Activated CD8-positive, alpha-beta memory T cell treated with anti-CD3 and anti-CD28 coated beads, Interleukin-2, amount 10 ng/mL, durations not matched to agents 7 days and 5 days (primary cell): ENCODE data around the gene ATP5F1D. TPM values are rescaled to one million over a fixed set of nuclear protein-coding genes. Genes with fewer than 3 reads are reported as not detected.

Experiments used
- ATAC-seq: fragments of 150-1000 bp; cut with Tn5 transposase; one replicate; pipeline ENCODE4 v1.10.0; 2021; ENCODE audit warnings: moderate library complexity
- CTCF ChIA-PET: fragments of 350-600 bp; sonication (Branson Sonifier 250); formaldehyde crosslinking; loops from one replicate; lab custom pipeline; 2021; ENCODE audit warnings: antibody characterized with exemption; lab: Charles Lee
- DNase-seq: peaks from one replicate; pipeline ENCODE4 v3.0.0-alpha.2; 2020
- H3K27ac Mint-ChIP-seq: one replicate; pipeline ENCODE4 v1.8.0; 2021; ENCODE audit warnings: mild to moderate bottlenecking, mixed read lengths
- H3K27me3 Mint-ChIP-seq: one replicate; pipeline ENCODE4 v1.8.0; 2021; ENCODE audit warnings: mixed read lengths
- H3K36me3 Mint-ChIP-seq: one replicate; pipeline ENCODE4 v1.8.0; 2021; ENCODE audit warnings: mild to moderate bottlenecking, mixed read lengths
- H3K4me1 Mint-ChIP-seq: one replicate; pipeline ENCODE4 v1.8.0; 2021; ENCODE audit warnings: mixed read lengths
- H3K4me3 Mint-ChIP-seq: one replicate; pipeline ENCODE4 v1.8.0; 2021; ENCODE audit warnings: mild to moderate bottlenecking, moderate library complexity, mixed read lengths
- H3K9me3 Mint-ChIP-seq: one replicate; pipeline ENCODE4 v1.8.0; 2022; ENCODE audit warnings: low read depth, mixed read lengths
- total RNA-seq, 2 experiments: library from RNA; stranded (reverse); gene quantifications; one replicate each; pipeline ENCODE4 v1.2.3, GENCODE V29; 2021

Gene ATP5F1D
- total RNA-seq, 2 experiments from 2014 or later = 190 to 221 TPM

DNA sequence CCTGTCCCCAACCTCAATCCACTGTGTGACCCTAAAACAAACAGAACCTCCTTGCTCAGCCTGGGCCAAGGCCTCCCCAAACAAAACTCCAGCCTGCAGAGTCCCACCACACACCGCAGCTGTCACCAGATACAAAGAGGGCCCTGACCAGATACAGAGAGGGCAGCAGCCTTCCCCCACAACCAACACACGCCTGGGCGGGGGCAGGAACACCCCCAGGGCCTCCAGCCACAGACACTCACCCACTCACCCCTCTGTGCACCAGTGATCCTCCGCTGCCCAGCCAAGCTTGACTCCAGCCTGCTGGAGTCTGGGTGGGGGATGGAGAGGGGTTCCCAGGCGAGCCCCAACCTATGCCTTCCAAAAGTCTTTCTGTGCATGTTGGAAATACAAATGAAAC lies 21.6 kb downstream of the ATP5F1D start:
- no peak for ATAC-seq
- H3K27me3 Mint-ChIP-seq = peaks cover 2% of the 10 kb centered on the region

DNA sequence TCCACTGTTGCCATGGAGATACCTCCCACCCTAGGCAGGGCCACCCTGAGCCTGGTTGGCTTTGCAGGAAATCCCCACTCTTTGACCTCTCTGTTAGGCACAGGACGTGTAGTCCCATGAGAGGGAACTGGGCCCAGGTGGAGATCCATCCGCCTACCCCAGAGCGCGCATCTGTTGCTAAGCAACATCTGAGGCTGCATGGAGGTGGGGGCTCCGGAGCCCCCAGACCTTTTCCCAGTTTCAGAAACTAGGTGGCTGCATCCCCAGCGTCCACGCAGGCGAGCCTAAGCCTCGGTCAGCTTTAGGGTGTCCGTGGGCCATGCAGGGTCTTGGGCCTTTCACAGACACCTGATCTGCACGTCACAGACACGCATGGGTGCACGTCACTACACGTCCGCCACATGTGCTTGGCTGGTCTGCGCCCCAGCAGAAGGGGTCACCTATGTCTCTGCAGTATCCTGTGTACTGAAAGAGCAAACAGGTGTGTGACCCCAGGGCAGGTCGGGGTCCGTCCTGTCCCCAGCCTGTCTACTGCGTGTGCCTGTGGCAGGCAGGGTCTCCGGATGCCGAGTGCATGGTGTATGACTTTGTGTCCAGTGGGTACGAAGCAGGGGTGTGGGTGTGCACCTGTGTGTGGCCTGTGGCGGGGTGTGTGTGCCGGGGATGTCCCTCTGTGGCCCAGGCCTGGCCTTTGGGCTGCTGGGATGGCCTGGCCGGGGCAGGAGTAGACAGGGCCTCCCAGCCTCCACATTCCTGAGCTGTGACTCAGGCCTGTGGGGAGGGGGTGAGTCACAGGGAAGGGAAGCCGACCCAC lies 23.5 kb downstream of the ATP5F1D start:
- Mint-ChIP-seq H3K27me3 (peaks cover 2% of the 10 kb centered on the region), H3K4me3 (no peak overlapping the region), H3K36me3 (peaks cover 3% of the 10 kb centered on the region), H3K27ac (peak overlapping the region; percentile 78), H3K9me3 (no peaks in the 10 kb centered on the region), H3K4me1 (peaks cover 53% of the 10 kb centered on the region)
- DNase-seq (no peak), ATAC-seq (no peak)
- CTCF ChIA-PET = interaction anchor here (4.5 to 17.8 kb wide), 2 partner anchors 11 to 22 kb away, joined by 88 to 723 read pairs; partner anchors contain the start of genes ATP5F1D and CBARP

More for the DNA sequence above, 21.6 kb downstream of the ATP5F1D start:
- DNase-seq = no peak
- Mint-ChIP-seq H3K9me3 (no peaks in the 10 kb centered on the region), H3K36me3 (no peaks in the 10 kb centered on the region), H3K27ac (peak overlapping the region; percentile 69), H3K4me3 (no peak overlapping the region), H3K4me1 (peaks cover 56% of the 10 kb centered on the region)
- CTCF ChIA-PET = interaction anchor here (1.6 to 17.8 kb wide), 2 partner anchors 16 to 21 kb away, joined by 3 to 723 read pairs; partner anchors contain the start of genes ATP5F1D and CBARP

DNA sequence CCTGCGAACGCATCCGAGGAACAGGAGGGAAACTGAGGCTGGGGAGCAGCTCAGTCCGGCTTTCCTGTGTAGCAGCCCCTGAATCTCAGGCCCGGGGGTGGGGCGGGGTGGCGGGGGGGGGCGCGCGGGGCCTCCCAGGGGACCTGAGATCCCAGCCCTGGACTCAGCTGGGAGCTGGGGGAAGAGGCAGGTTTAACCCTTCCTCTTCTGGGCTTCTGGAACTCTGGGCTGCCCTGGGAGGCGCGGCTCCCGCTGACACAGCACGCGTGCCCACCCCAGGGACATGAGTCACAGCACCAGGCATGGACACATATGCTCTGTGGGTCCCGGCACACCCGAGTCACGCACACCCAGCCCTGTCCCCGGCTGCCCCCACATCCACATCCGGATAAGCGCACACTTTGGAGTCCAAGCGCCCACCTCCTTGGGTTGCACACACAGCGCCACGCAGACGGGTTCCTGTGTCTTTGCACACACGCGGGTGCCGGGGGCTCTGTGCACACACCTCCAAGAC lies 24.1 kb downstream of the ATP5F1D start:
- peaks cover 2% of the 10 kb centered on the region for H3K27me3 Mint-ChIP-seq
- peaks cover 9% of the 10 kb centered on the region for H3K36me3 Mint-ChIP-seq
- peak overlapping the region; percentile 59 for H3K4me3 Mint-ChIP-seq
- peak overlapping the region; percentile 76 for H3K27ac Mint-ChIP-seq
- DNase-seq = peak; percentile 84
- ATAC-seq = peak; percentile 1
- H3K9me3 Mint-ChIP-seq = no peaks in the 10 kb centered on the region
- CTCF ChIA-PET = interaction anchor here (0.9 to 17.8 kb wide), 9 partner anchors 9 to 243 kb away, joined by 3 to 723 read pairs (median 6); partner anchors contain the start of genes ATP5F1D, CBARP and FAM174C
- H3K4me1 Mint-ChIP-seq = peaks cover 56% of the 10 kb centered on the region

DNA sequence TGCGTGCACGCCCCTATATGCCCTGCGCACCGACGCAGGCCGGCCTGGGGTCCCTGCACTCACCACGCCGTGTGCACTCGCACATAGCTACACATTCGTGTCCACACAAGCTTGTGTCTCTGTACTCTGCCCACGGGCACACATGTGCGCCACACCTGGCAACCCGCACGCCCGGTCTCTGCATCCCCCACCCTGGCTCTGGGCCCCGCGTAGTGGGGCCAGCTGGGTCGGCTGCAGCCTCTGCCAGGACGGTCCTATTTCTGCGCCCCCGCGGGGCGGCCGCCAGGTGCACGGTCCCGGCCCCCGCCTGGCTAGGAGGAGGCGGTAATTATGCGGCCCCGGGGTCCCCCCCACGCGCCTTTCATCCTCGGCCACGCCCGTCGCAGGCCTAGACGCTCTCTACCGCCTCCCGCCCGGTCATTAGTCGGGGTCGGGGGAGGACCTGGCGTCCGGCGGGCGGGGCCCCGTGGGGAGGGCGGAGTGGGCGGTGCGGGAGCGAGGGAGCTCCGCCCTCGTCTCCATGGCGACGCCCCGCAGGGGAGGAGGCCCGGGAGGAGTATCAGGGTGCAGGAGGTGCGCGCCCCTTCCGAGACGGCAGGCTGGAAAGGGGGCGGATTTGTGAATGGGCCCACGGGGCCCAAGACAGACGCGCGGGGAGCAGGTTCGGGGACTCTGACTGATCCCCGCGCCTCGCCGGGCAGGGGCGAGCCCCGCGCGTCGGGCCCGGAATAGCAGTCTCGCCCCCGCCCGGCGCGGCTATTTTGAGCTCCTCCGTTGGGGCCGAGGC lies 24.8 kb downstream of the ATP5F1D start:
- Mint-ChIP-seq H3K4me1 (peaks cover 62% of the 10 kb centered on the region), H3K9me3 (no peaks in the 10 kb centered on the region), H3K36me3 (peaks cover 15% of the 10 kb centered on the region), H3K27me3 (peaks cover 2% of the 10 kb centered on the region), H3K27ac (peak overlapping the region; percentile 76), H3K4me3 (peak overlapping the region; percentile 59)
- peak; percentile 54 for ATAC-seq
- CTCF ChIA-PET = interaction anchor here (0.5 to 17.8 kb wide), 26 partner anchors 8 to 282 kb away, joined by 3 to 723 read pairs (median 5); partner anchors contain the start of genes ABCA7, ARHGAP45, ATP5F1D and CBARP
- DNase-seq = peak; percentile 94

DNA sequence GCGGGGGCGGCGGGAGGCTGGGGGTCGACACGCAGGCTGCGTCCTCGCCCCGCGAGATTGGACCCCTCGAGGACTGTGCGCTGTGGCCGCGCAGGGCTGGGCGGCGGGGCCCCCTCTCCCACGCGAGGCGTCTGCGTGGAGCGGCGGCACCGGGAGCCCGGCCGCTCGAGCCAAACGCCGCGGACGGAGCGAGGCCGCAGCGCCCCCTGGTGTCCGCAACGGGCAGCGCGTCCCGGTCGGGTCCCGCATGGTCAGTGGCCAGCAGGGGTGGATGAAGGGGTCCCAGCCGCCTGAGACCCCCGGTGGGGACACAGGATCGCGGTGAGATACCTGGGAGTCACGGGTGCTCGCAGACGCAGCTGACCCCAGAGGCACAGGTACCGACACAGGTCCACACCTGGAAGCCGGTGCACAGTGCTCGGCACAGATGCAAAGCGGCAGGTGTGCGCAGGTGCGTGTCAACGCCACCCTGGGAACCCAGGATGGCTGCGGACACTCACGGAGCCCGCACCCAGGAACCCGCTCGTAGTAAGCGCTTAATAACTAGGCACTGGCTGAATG lies 25.4 kb downstream of the ATP5F1D start:
- ATAC-seq = peak; percentile 9
- H3K36me3 Mint-ChIP-seq = peaks cover 22% of the 10 kb centered on the region

DNA sequence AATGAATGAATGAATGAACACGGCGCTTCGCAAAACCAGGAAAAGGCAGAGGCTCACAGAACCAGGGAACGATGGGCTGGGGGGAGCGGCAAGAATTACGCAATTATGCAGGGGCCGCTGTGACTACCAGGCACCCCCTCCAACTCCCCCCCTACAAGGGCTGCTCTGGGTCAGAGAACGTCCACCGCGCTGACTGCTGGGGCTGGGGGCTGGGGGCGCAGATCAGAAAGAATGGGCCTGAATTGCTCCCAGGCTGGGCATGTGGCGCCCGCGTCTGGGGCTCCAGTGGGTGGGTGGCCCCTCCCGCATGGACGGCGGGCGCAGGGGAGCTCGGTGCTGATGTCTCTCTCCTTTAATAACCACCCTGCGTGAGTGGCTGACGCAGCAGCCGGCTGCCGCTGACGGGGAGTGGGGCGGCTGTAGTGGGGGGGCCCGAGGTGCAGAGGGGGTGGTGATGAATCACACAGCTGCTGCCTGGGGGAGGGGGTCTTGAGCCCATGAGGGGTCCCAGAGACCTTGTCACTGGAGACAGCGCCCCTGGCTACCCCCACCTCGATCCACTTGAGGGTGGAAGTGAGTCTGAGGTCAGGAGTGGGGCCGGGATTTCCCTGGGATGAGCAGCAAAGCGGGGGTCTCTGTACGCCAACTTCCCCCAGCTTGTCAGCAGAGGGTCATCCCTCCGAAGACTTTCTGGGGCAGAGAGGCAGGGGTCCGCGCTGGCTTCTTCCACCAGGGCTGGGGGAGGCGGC lies 26.1 kb downstream of the ATP5F1D start:
- ATAC-seq (no peak), DNase-seq (peak; percentile 60)
- Mint-ChIP-seq H3K27me3 (peaks cover 2% of the 10 kb centered on the region), H3K27ac (no peak overlapping the region), H3K4me1 (peaks cover 64% of the 10 kb centered on the region), H3K4me3 (peak overlapping the region; percentile 38), H3K9me3 (no peaks in the 10 kb centered on the region), H3K36me3 (peaks cover 28% of the 10 kb centered on the region)
- CTCF ChIA-PET = interaction anchor here (1.1 to 17.8 kb wide), 5 partner anchors 14 to 228 kb away, joined by 3 to 723 read pairs (median 14); partner anchors contain the start of genes ABCA7, ATP5F1D and CBARP

More for the DNA sequence above, 25.4 kb downstream of the ATP5F1D start:
- Mint-ChIP-seq H3K4me3 (peak overlapping the region; percentile 59), H3K4me1 (peaks cover 62% of the 10 kb centered on the region), H3K27me3 (peaks cover 2% of the 10 kb centered on the region), H3K27ac (no peak overlapping the region), H3K9me3 (no peaks in the 10 kb centered on the region)
- CTCF ChIA-PET = interaction anchor here (0.5 to 17.8 kb wide), 27 partner anchors 8 to 283 kb away, joined by 3 to 723 read pairs (median 5); partner anchors contain the start of genes ABCA7, ARHGAP45, ATP5F1D and CBARP
- DNase-seq = peak; percentile 83

DNA sequence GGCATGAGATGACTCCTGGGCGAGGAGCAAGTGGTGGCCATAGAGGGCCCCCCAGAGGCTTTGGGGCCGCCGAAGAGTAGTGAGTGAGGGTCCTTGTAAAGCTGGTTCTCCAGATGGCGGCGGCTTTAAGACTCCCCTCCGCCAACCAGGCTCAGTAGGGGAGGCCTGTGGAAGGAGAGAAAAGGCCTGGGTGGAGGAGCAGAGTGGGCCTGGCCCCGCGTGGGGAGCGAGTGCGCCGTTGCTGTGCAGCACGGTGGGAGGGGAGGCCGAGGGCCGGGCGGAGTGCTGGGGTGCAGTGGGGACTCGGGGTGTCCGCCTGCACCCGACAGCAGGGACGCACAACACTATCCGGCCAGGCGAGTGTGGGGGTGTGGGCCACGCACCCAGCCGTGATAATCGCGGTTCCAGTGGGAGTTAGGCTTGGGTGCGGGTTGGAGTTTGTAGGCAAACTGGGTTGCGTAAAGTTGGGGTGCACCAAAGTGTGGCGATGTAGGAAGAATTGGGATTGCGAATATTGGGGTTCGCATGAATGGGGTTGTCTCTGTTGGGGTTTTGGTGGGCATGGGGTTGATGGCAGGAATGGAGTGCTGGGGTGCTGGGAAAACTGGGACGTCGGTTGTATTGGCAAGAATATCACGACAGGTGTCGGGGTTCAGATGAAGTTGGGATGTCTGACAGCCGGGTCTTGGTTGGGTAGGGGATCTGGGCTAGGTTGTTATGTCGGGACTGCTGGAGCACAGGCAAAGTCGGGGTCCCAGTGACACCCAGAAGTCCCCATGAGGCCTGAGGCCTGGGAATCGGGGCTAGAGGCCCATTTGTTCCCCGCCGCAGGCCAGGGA lies 26.9 kb downstream of the ATP5F1D start:
- CTCF ChIA-PET = interaction anchor here (0.7 to 17.8 kb wide), 8 partner anchors 9 to 204 kb away, joined by 3 to 723 read pairs (median 6); partner anchors contain the start of genes ATP5F1D and CBARP
- Mint-ChIP-seq H3K9me3 (no peaks in the 10 kb centered on the region), H3K27me3 (peaks cover 2% of the 10 kb centered on the region), H3K27ac (peak overlapping the region; percentile 42), H3K4me1 (peaks cover 64% of the 10 kb centered on the region), H3K4me3 (peak overlapping the region; percentile 62), H3K36me3 (peaks cover 35% of the 10 kb centered on the region)
- ATAC-seq (no peak), DNase-seq (peak; percentile 53)

DNA sequence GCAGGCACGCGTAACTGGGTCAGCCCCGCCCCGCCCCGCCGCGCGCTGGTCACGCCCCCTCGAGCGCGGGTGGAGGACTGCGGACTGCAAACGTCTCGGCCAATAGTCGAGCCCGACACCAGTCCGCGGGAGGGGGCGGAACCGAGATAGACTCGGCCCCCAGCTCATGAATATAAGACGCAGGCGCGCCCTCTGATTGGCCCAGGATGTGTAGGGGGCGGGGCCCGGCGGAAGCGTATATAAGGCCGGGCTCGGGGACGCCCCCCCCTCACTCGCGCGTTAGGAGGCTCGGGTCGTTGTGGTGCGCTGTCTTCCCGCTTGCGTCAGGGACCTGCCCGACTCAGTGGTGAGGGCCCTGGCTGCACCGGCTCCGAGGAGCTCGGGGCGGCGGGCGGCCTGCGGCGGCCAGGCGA lies 27.5 kb downstream of the ATP5F1D start, which contains the start of gene CIRBP:
CIRBP (plus strand) TSS at position 268 of the 413 bp plus-strand sequence. CDS start 1,602 bp downstream, outside the sequence.
- H3K4me3 Mint-ChIP-seq = peak within 1 kb of the TSS; percentile 86
- peaks cover 70% of the 10 kb centered on the region for H3K4me1 Mint-ChIP-seq
- peaks cover 41% of the 10 kb centered on the region for H3K36me3 Mint-ChIP-seq
- peak within 1 kb of the TSS; percentile 89 for H3K27ac Mint-ChIP-seq
- H3K9me3 Mint-ChIP-seq = no peaks in the 10 kb centered on the region
- H3K27me3 Mint-ChIP-seq = peaks cover 2% of the 10 kb centered on the region
- DNase-seq (peak; percentile 100), ATAC-seq (peak; percentile 81)
- CTCF ChIA-PET = interaction anchor here (0.7 to 17.8 kb wide), 7 partner anchors 10 to 204 kb away, joined by 3 to 723 read pairs (median 6); partner anchors contain the start of genes ATP5F1D and CBARP

DNA sequence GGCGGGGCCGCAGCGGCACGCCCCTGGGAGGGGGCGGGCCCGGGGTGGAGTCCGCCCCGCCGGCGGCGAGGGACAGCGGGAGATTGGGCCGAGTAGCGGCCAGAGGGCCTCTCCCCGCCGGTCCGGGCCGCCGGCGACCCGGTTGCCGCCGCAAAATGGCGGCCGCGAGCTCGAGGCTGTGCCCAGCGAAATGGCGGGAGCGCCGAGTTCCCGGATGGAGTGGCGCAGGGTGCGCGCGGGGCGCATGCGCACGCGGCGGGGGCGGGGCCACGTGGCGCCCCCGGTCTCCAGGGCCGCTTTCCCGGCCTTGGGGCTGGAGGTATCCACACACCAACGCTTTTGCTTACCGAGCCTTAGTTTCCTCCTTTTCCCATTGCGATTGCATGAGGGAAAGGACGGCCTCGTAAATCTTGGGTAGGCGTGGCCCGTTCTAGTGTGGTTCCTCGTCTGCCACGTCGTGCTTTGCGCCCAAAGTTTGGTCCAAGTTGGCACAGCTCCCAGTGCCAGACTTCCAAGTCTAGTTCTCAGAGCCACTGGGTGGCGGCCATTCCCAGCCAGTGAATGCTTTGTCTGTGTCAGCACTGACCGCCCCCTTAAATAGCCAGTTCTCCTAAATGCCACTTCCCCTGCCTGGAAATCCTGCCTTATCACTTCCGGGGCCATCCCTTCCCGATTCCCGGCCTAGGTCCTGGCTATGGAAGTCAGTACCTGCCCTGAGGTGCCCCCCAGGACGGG lies 28.1 kb downstream of the ATP5F1D start:
- peaks cover 73% of the 10 kb centered on the region for H3K4me1 Mint-ChIP-seq
- H3K4me3 Mint-ChIP-seq = peak overlapping the region; percentile 86
- peaks cover 44% of the 10 kb centered on the region for H3K36me3 Mint-ChIP-seq
- H3K27ac Mint-ChIP-seq = peak overlapping the region; percentile 89
- CTCF ChIA-PET = interaction anchor here (1.2 to 17.8 kb wide), 6 partner anchors 10 to 205 kb away, joined by 4 to 723 read pairs (median 9); partner anchors contain the start of genes ATP5F1D and CBARP
- no peaks in the 10 kb centered on the region for H3K9me3 Mint-ChIP-seq
- H3K27me3 Mint-ChIP-seq = peaks cover 2% of the 10 kb centered on the region
- DNase-seq (peak; percentile 91), ATAC-seq (peak; percentile 36)

DNA sequence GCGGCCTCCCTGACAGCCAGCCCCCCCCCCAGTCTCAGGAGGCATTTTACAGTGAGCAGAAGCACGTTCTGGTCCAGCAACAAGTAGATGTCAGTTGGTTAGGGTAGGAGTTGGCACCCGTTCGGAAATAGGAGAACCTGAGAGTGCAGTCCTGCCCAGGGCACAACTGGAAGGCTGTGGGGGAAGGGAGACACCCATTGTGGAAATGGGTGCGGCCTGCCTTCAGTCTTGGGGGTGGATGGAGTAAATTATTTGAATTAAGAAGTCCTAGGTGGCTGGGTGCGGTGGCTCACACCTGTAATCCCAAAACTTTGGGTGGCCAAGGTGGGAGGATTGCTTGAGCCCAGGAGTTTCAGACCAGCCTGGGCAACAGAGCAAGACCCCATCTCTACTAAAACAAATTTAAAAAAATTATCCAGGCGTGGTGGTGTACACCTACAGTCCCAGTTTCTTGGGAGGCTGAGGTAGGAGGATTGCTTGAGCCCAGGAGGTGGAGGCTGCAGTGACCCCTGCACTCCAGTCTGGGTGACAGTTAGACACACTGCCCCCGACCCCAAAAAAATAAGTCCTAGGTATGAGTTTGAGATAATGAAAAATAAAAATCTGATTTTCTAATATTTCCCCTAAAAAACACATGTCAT lies 28.8 kb downstream of the ATP5F1D start:
- peak; percentile 54 for DNase-seq
- H3K9me3 Mint-ChIP-seq = no peaks in the 10 kb centered on the region
- H3K27ac Mint-ChIP-seq = peak overlapping the region; percentile 89
- ATAC-seq = no peak
- CTCF ChIA-PET = interaction anchor here (4.3 kb wide), 1 partner anchor 27 kb away, joined by 32 read pairs; no protein-coding TSS in a partner anchor
- H3K27me3 Mint-ChIP-seq = peaks cover 2% of the 10 kb centered on the region
- peaks cover 45% of the 10 kb centered on the region for H3K36me3 Mint-ChIP-seq
- H3K4me1 Mint-ChIP-seq = peaks cover 70% of the 10 kb centered on the region
- peak overlapping the region; percentile 86 for H3K4me3 Mint-ChIP-seq
